Neuronal stem cell (in vitro differentiated cells): ENCODE measurements around the gene HRH1.

ENCODE experiments used
- DNase-seq: peaks from one replicate; pipeline ENCODE4 v3.0.0-alpha.2; 2013; ENCODE audit warnings: low spot score
- H2AFZ ChIP-seq: one replicate; pipeline ENCODE4 v1.6.1; 2013; ENCODE audit warnings: mild to moderate bottlenecking, low read length, inconsistent platforms
- H2AK5ac ChIP-seq: 2 replicates; pipeline ENCODE4 v1.6.1; 2013; ENCODE audit warnings: low read depth, mild to moderate bottlenecking, inconsistent platforms, low read length, moderate library complexity, mixed read lengths
- H2BK120ac ChIP-seq: 2 replicates; pipeline ENCODE4 v1.6.1; 2013; ENCODE audit warnings: low read depth, mild to moderate bottlenecking, inconsistent platforms, low read length, moderate library complexity, mixed read lengths
- H2BK12ac ChIP-seq: one replicate; pipeline ENCODE4 v1.6.1; 2013; ENCODE audit warnings: low read length, inconsistent platforms
- H2BK15ac ChIP-seq: 2 replicates; pipeline ENCODE4 v1.6.1; 2013; ENCODE audit warnings: mild to moderate bottlenecking, low read length, inconsistent platforms, mixed read lengths
- H2BK5ac ChIP-seq: one replicate; pipeline ENCODE4 v1.6.1; 2013; ENCODE audit warnings: inconsistent platforms, mild to moderate bottlenecking, low read length, moderate library complexity
- H3K14ac ChIP-seq: one replicate; pipeline ENCODE4 v1.6.1; 2013; ENCODE audit warnings: low read length, inconsistent platforms
- H3K18ac ChIP-seq: 2 replicates; pipeline ENCODE4 v1.6.1; 2013; ENCODE audit warnings: low read length, inconsistent platforms
- H3K23ac ChIP-seq: 2 replicates; pipeline ENCODE4 v1.6.1; 2013; ENCODE audit warnings: low read depth, mild to moderate bottlenecking, mixed read lengths, low read length, inconsistent platforms; ENCODE audit not compliant: poor library complexity
- H3K27ac ChIP-seq: replicated peaks from 3 replicates; pipeline ENCODE4 v1.5.1; 2013; ENCODE audit warnings: low read length, inconsistent platforms
- H3K27me3 ChIP-seq, 3 experiments: 2 replicates each; pipeline ENCODE4 v1.6.1; 2013; ENCODE audit warnings: low read length in 3 of 3, mild to moderate bottlenecking in 2 of 3, inconsistent platforms in 1 of 3, low read depth in 1 of 3, mixed read lengths in 1 of 3, moderate library complexity in 1 of 3; ENCODE audit not compliant: control insufficient read depth in 3 of 3, insufficient read depth in 3 of 3
- H3K36me3 ChIP-seq, 2 donors: replicated peaks in 1 of 2; 2 replicates each; pipeline ENCODE4 v1.6.1; 2013; ENCODE audit warnings: low read length in 2 of 2; ENCODE audit not compliant: control insufficient read depth in 2 of 2, insufficient read depth in 2 of 2
- H3K4ac ChIP-seq: 2 replicates; pipeline ENCODE4 v1.6.1; 2013; ENCODE audit warnings: inconsistent platforms, mild to moderate bottlenecking, low read length, moderate library complexity
- H3K4me1 ChIP-seq, 2 donors: 1 replicate in 1 of 2; 2 replicates in 1 of 2; pipeline ENCODE4 v1.6.1; 2013; ENCODE audit warnings: low read length in 2 of 2, low read depth in 1 of 2; ENCODE audit not compliant: control insufficient read depth in 2 of 2, insufficient read depth in 1 of 2
- H3K4me2 ChIP-seq: one replicate; pipeline ENCODE4 v1.6.1; 2013; ENCODE audit warnings: mild to moderate bottlenecking, low read length, inconsistent platforms; ENCODE audit not compliant: insufficient read depth, poor library complexity, severe bottlenecking
- H3K4me3 ChIP-seq, 2 donors: 2 replicates each; pipeline ENCODE4 v1.5.1; 2013; ENCODE audit warnings: low read length in 2 of 2, mild to moderate bottlenecking in 2 of 2, inconsistent platforms in 1 of 2, moderate library complexity in 1 of 2
- H3K79me1 ChIP-seq: one replicate; pipeline ENCODE4 v1.6.1; 2013; ENCODE audit warnings: low read depth, mild to moderate bottlenecking, inconsistent platforms, low read length, moderate library complexity
- H3K9ac ChIP-seq: one replicate; pipeline ENCODE4 v1.6.1; 2013; ENCODE audit warnings: mild to moderate bottlenecking, low read depth, low read length, inconsistent platforms; ENCODE audit not compliant: poor library complexity
- H3K9me3 ChIP-seq, 2 donors: replicated peaks in 1 of 2; 2 replicates each; pipeline versions ENCODE3 to v1.6.1; 2013; ENCODE audit warnings: low read length in 2 of 2, mild to moderate bottlenecking in 2 of 2, inconsistent platforms in 1 of 2, low read depth in 1 of 2, mixed read lengths in 1 of 2, moderate library complexity in 1 of 2; ENCODE audit not compliant: control insufficient read depth in 2 of 2, insufficient read depth in 1 of 2
- H4K8ac ChIP-seq: one replicate; pipeline ENCODE4 v1.6.1; 2013; ENCODE audit warnings: low read depth, mild to moderate bottlenecking, inconsistent platforms, low read length, moderate library complexity
- H4K91ac ChIP-seq: one replicate; pipeline ENCODE4 v1.6.1; 2013; ENCODE audit warnings: low read length, low read depth, mild to moderate bottlenecking, inconsistent platforms; ENCODE audit not compliant: poor library complexity
- WGBS, 2 donors: extraction: QIAGEN DNeasy Blood & Tissue Kit; methylation state at CpG; one replicate each; pipeline ENCODE4 v1.1.7; 2013; ENCODE audit warnings: missing lambda C conversion rate in 2 of 2, mixed read lengths in 1 of 2; ENCODE audit not compliant: insufficient read length in 2 of 2, insufficient replicate concordance in 1 of 2; ENCODE audit errors: extremely low coverage in 2 of 2; 5-methylcytosine and 5-hydroxymethylcytosine counted together

The HRH1 gene

GRCh38 chr3:11230125-11230524 is 75.8 kb downstream of the HRH1 start:
- no peak overlapping the region for H2BK120ac ChIP-seq
- no peaks in the 10 kb centered on the region for H3K79me1 ChIP-seq
- H3K27ac ChIP-seq: no peak overlapping the region
- H2AK5ac ChIP-seq: no peak overlapping the region
- H2BK12ac ChIP-seq: no peak overlapping the region
- WGBS, 2 donors: no CpG with 5 or more reads among the region's 4 CpGs
- no peak overlapping the region for H3K4me3 ChIP-seq
- H3K9me3 ChIP-seq: peaks cover 0 to 1% of the 10 kb centered on the region in 2 donors
- H3K36me3 ChIP-seq: no peaks in the 10 kb centered on the region
- no peak overlapping the region for H3K9ac ChIP-seq
- no peak overlapping the region for H3K4ac ChIP-seq
- H3K14ac ChIP-seq: no peak overlapping the region
- no peak overlapping the region for H3K23ac ChIP-seq
- no peak overlapping the region for H3K4me2 ChIP-seq
- no peaks in the 10 kb centered on the region for H3K4me1 ChIP-seq
- DNase-seq: no peak
- no peak overlapping the region for H4K8ac ChIP-seq
- H4K91ac ChIP-seq: no peak overlapping the region
- no peak overlapping the region for H2BK5ac ChIP-seq
- H2BK15ac ChIP-seq: no peak overlapping the region
- H3K18ac ChIP-seq: no peak overlapping the region
- H3K27me3 ChIP-seq: no peaks in the 10 kb centered on the region
- H2AFZ ChIP-seq: no peak overlapping the region

- Histone ChIP-seq H2BK120ac (no peak overlapping the region), H2AFZ (no peak overlapping the region), H3K36me3 (no peaks in the 10 kb centered on the region), H2BK5ac (no peak overlapping the region), H3K4me2 (no peak overlapping the region), H3K4me3 (no peak overlapping the region), H3K14ac (no peak overlapping the region), H3K4ac (no peak overlapping the region), H2BK12ac (no peak overlapping the region), H3K27ac (no peak overlapping the region), H2AK5ac (no peak overlapping the region), H3K27me3 (no peaks in the 10 kb centered on the region), H3K23ac (no peak overlapping the region), H4K91ac (no peak overlapping the region), H3K9me3 (peaks cover 0 to 1% of the 10 kb centered on the region in 2 donors), H4K8ac (no peak overlapping the region), H3K79me1 (no peaks in the 10 kb centered on the region), H3K4me1 (no peaks in the 10 kb centered on the region), H3K18ac (no peak overlapping the region), H2BK15ac (no peak overlapping the region), H3K9ac (no peak overlapping the region)
- no peak for DNase-seq
- WGBS, 2 donors: no CpG with 5 or more reads among the region's 3 CpGs
These were observed 76.5 kb downstream of the HRH1 start for GRCh38 chr3:11230832-11231231.

GRCh38 chr3:11235385-11235784 is 81.1 kb downstream of the HRH1 start:
- no peak overlapping the region for H3K4me2 ChIP-seq
- H2BK120ac ChIP-seq: no peak overlapping the region
- H4K8ac ChIP-seq: no peak overlapping the region
- H2BK5ac ChIP-seq: no peak overlapping the region
- no CpG with 5 or more reads among the region's 8 CpGs for WGBS, 2 donors
- H3K23ac ChIP-seq: peak overlapping the region; percentile 91
- H3K14ac ChIP-seq: no peak overlapping the region
- H4K91ac ChIP-seq: peak overlapping the region; percentile 30
- no peaks in the 10 kb centered on the region for H3K36me3 ChIP-seq
- H2AK5ac ChIP-seq: no peak overlapping the region
- no peaks in the 10 kb centered on the region for H3K27me3 ChIP-seq
- no peaks in the 10 kb centered on the region for H3K79me1 ChIP-seq
- H3K4me3 ChIP-seq: no peak overlapping the region
- H3K4me1 ChIP-seq: no peaks in the 10 kb centered on the region
- H3K9me3 ChIP-seq: no peaks in the 10 kb centered on the region
- H2BK12ac ChIP-seq: no peak overlapping the region
- H2BK15ac ChIP-seq: no peak overlapping the region
- H3K9ac ChIP-seq: no peak overlapping the region
- H3K4ac ChIP-seq: no peak overlapping the region
- H2AFZ ChIP-seq: no peak overlapping the region
- no peak overlapping the region for H3K27ac ChIP-seq
- no peak for DNase-seq
- H3K18ac ChIP-seq: no peak overlapping the region

GRCh38 chr3:11236588-11237461 is 82.5 kb downstream of the HRH1 start:
- no peak overlapping the region for H3K14ac ChIP-seq
- no peaks in the 10 kb centered on the region for H3K36me3 ChIP-seq
- no peaks in the 10 kb centered on the region for H3K79me1 ChIP-seq
- WGBS, 2 donors: no CpG with 5 or more reads among the region's 8 CpGs
- H3K9ac ChIP-seq: no peak overlapping the region
- H3K4me3 ChIP-seq: no peak overlapping the region
- H3K4me1 ChIP-seq: no peaks in the 10 kb centered on the region
- no peak overlapping the region for H4K8ac ChIP-seq
- no peak overlapping the region for H2BK15ac ChIP-seq
- no peak overlapping the region for H3K4ac ChIP-seq
- no peak overlapping the region for H3K23ac ChIP-seq
- no peaks in the 10 kb centered on the region for H3K27me3 ChIP-seq
- no peak overlapping the region for H2BK12ac ChIP-seq
- H2BK120ac ChIP-seq: no peak overlapping the region
- H2AK5ac ChIP-seq: no peak overlapping the region
- no peak overlapping the region for H3K27ac ChIP-seq
- H2BK5ac ChIP-seq: no peak overlapping the region
- no peak overlapping the region for H3K4me2 ChIP-seq
- no peaks in the 10 kb centered on the region for H3K9me3 ChIP-seq
- H4K91ac ChIP-seq: no peak overlapping the region
- no peak overlapping the region for H2AFZ ChIP-seq
- peak; percentile 29 for DNase-seq
- no peak overlapping the region for H3K18ac ChIP-seq
